Measurements from ENCODE around the gene PRSS3.

- TF ChIP-seq CTCF (IDR thresholded peaks at IDR 0.05; ENCODE audit: insufficient read depth, low read length, poor library complexity, severe bottlenecking), result no peak
- no peak for TF ChIP-seq EZH2phosphoT487 (conservative IDR thresholded peaks at IDR 0.05; ENCODE audit: low read length)
Measured at GRCh38 chr9:33795819-33796218, 458 bp downstream of the PRSS3 start.

Data from SU-DHL-6 (cell line).